Measurements from ENCODE around the gene TPRA1. TPM values are rescaled to one million over a fixed set of nuclear protein-coding genes. Genes with fewer than 3 reads are reported as not detected.

The TPRA1 gene
- total and polyA plus RNA-seq, 2 experiments from 2014 or later, result 16.7 to 30.4 TPM

- no peak overlapping the region for H3K4me3 ChIP-seq
- no peaks in the 10 kb centered on the region for H3K9me2 ChIP-seq (ENCODE audit: insufficient read depth)
- H3K27ac ChIP-seq (ENCODE audit: low read depth), result no peak overlapping the region
- H3K4me2 ChIP-seq, result no peak overlapping the region
- no peaks in the 10 kb centered on the region for H3K27me3 ChIP-seq (ENCODE audit: insufficient read depth)
- H2AFZ ChIP-seq, result no peak overlapping the region
- peaks cover 8% of the 10 kb centered on the region; the same call in 1 of the 2 replicates for H4K20me1 ChIP-seq (replicated peaks; ENCODE audit: insufficient read depth)
- TF ChIP-seq, protein P1, sequence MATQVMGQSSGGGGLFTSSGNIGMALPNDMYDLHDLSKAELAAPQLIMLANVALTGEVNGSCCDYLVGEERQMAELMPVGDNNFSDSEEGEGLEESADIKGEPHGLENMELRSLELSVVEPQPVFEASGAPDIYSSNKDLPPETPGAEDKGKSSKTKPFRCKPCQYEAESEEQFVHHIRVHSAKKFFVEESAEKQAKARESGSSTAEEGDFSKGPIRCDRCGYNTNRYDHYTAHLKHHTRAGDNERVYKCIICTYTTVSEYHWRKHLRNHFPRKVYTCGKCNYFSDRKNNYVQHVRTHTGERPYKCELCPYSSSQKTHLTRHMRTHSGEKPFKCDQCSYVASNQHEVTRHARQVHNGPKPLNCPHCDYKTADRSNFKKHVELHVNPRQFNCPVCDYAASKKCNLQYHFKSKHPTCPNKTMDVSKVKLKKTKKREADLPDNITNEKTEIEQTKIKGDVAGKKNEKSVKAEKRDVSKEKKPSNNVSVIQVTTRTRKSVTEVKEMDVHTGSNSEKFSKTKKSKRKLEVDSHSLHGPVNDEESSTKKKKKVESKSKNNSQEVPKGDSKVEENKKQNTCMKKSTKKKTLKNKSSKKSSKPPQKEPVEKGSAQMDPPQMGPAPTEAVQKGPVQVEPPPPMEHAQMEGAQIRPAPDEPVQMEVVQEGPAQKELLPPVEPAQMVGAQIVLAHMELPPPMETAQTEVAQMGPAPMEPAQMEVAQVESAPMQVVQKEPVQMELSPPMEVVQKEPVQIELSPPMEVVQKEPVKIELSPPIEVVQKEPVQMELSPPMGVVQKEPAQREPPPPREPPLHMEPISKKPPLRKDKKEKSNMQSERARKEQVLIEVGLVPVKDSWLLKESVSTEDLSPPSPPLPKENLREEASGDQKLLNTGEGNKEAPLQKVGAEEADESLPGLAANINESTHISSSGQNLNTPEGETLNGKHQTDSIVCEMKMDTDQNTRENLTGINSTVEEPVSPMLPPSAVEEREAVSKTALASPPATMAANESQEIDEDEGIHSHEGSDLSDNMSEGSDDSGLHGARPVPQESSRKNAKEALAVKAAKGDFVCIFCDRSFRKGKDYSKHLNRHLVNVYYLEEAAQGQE (IDR thresholded peaks at IDR 0.05; ENCODE audit: unreplicated experiment), result no peak
- TF ChIP-seq ZNF331 (CRISPR knock-in tag; IDR thresholded peaks at IDR 0.05; ENCODE audit: low read depth) (no peak), EZH2 (IDR thresholded peaks at IDR 0.05; ENCODE audit: low read depth, unreplicated experiment) (no peak)
- H3K36me3 ChIP-seq (ENCODE audit: insufficient read depth), result no peaks in the 10 kb centered on the region
- DNase-seq (ENCODE audit: low spot score), result no peak
- no peaks in the 10 kb centered on the region for H3K4me1 ChIP-seq (ENCODE audit: insufficient read depth)
- no peak overlapping the region for H3K27ac Mint-ChIP-seq
- peaks cover 11% of the 10 kb centered on the region for H3K36me3 Mint-ChIP-seq (ENCODE audit: low read depth)
- no peak overlapping the region for H3K4me3 Mint-ChIP-seq
- H3F3A ChIP-seq (replicated peaks; ENCODE audit: low read depth), result no peaks in the 10 kb centered on the region
- H3K79me2 ChIP-seq (replicated peaks; ENCODE audit: insufficient read depth), result no peaks in the 10 kb centered on the region
- ATAC-seq, result no peak
- no peaks in the 10 kb centered on the region for H3K4me1 Mint-ChIP-seq
- peaks cover 14% of the 10 kb centered on the region for H3K27me3 Mint-ChIP-seq (ENCODE audit: insufficient read depth, low read depth, poor library complexity)
- H3K9me3 Mint-ChIP-seq, result no peaks in the 10 kb centered on the region; the same call in 2 of the 3 replicates
These were observed 11.7 kb downstream of the TPRA1 start for GRCh38 chr3:127578802-127579201.

DNA sequence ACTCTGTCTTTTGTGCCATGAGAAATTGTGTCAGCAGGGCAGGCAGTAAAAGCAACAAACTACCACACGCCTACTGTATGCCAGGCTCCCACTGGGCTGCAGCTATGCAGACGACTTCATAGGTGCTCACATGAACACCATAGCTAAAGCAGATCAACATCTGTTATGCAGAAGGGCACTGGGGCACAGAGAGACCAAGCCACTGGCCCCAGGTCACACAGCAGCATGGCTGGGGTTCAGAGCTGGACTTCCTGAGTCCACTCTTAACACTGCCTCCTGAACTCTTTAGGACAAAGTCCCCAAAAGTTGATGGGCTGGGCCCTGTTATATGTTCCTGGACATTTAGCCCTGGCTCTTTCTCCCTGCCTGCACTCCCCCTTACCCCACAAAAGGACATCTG lies 12.4 kb downstream of the TPRA1 start:
- Mint-ChIP-seq H3K27me3 (ENCODE audit: insufficient read depth, low read depth, poor library complexity) (peaks cover 14% of the 10 kb centered on the region), H3K4me3 (no peak overlapping the region), H3K4me1 (no peaks in the 10 kb centered on the region), H3K36me3 (ENCODE audit: low read depth) (peaks cover 11% of the 10 kb centered on the region), H3K9me3 (no peaks in the 10 kb centered on the region; the same call in 2 of the 3 replicates), H3K27ac (no peak overlapping the region)
- no peaks in the 10 kb centered on the region for H3K36me3 ChIP-seq (ENCODE audit: insufficient read depth)
- DNase-seq (ENCODE audit: low spot score) (no peak), ATAC-seq (no peak)
- peaks cover 8% of the 10 kb centered on the region; the same call in 1 of the 2 replicates for H4K20me1 ChIP-seq (replicated peaks; ENCODE audit: insufficient read depth)
- H3K27me3 ChIP-seq (ENCODE audit: insufficient read depth), result no peaks in the 10 kb centered on the region
- no peaks in the 10 kb centered on the region for H3K79me2 ChIP-seq (replicated peaks; ENCODE audit: insufficient read depth)
- H2AFZ ChIP-seq, result no peak overlapping the region
- H3K27ac ChIP-seq (ENCODE audit: low read depth), result no peak overlapping the region
- no peak overlapping the region for H3K4me3 ChIP-seq
- H3K9me2 ChIP-seq (ENCODE audit: insufficient read depth), result no peaks in the 10 kb centered on the region
- no peaks in the 10 kb centered on the region for H3K4me1 ChIP-seq (ENCODE audit: insufficient read depth)
- H3F3A ChIP-seq (replicated peaks; ENCODE audit: low read depth), result no peaks in the 10 kb centered on the region
- no peak overlapping the region for H3K4me2 ChIP-seq
- TF ChIP-seq, protein P2, sequence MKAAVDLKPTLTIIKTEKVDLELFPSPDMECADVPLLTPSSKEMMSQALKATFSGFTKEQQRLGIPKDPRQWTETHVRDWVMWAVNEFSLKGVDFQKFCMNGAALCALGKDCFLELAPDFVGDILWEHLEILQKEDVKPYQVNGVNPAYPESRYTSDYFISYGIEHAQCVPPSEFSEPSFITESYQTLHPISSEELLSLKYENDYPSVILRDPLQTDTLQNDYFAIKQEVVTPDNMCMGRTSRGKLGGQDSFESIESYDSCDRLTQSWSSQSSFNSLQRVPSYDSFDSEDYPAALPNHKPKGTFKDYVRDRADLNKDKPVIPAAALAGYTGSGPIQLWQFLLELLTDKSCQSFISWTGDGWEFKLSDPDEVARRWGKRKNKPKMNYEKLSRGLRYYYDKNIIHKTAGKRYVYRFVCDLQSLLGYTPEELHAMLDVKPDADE (IDR thresholded peaks at IDR 0.05), result no peak
- TF ChIP-seq, protein P1 (IDR thresholded peaks at IDR 0.05; ENCODE audit: unreplicated experiment), result no peak
- TF ChIP-seq CREB1 (CRISPR knock-in tag; IDR thresholded peaks at IDR 0.05; ENCODE audit: low read depth) (no peak), POLR2AphosphoS5 (IDR thresholded peaks at IDR 0.05; ENCODE audit: low read depth) (no peak), NANOG (IDR thresholded peaks at IDR 0.05; ENCODE audit: borderline replicate concordance) (no peak)
